Muscle of arm (tissue), 12 donors: ENCODE results near the gene MFNG. TPM values are rescaled to one million over a fixed set of nuclear protein-coding genes. Genes with fewer than 3 reads are reported as not detected.
A peak's percentile ranks its signal among the peaks of the same experiment; 100 is the strongest.

Source experiments
- DNase-seq: peaks from one replicate; pipeline ENCODE4 v3.0.0-alpha.2; 2013
- polyA plus RNA-seq, 12 donors: library from polyadenylated mRNA; unstranded; fragments of 120-200 nt; gene quantifications; one replicate each; pipeline ENCODE4 v1.2.1, GENCODE V29; 2013; ENCODE audit not compliant: insufficient read length in 12 of 12

MFNG gene
- polyA plus RNA-seq, 12 donors, result 4.5 to 9.9 (median 5.7) TPM; not detected in 2

DNA sequence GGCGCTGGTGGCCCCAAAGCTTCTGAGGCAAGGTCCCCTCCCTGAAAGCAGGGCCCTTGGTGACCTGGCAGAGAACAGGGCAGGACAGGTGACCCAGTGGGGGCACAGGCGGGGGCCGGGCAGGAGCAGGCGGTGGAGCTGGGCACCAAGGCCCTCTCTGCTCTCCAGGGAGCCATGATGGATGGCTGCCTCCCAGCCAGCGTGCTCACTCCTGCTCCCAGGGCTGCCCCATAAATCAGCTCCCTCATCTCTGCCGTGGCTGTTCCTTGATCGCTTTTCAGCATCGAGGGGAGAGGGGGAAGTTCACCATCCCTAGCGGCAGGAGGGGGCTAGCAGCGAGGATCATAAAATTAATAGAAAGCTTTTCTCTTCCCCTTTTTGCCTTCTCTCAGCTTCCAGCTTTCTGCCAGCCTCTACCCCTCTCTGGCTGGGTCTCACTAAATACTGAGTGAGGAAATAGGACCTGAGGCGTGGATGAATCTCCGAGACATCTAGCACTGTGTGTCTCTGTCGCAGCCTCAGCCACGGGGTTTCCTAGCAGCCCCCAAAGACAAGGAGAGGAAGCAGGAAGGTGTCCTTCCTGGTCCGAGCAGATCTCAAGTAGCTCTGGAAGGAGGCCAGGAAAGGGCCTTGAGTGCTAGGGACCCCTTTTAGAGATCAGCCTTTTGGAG, 36.7 kb downstream of the MFNG start:
- DNase-seq, result no peak

DNA sequence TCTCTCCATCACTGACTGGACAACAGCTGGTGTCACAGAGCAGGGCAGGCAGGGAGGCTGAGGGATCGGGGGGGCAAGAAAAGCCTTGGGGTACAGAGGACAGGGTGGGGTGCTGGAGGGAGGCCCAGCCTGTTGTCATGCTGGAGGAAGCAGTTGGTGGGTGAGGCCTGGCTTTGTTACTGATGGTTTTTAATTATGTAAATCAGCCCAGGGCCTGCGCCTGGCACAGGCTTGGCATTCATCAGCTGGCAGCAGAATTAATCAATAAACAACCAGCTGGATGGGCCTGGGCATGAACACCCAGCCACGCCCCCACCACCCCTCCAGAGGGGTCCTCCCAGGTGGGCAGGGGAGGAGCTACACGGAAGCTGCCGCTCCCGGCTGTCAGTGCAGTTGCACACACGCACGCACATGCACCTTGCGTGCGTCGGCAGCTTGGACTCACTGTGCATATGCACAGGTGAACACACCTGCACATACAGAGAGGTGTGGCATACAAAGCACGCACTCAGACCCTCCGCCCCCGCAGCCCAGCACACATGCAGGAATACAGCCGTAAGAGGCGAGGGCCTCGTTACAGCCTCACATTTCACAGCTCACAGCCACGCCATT, 37.6 kb downstream of the MFNG start:
- DNase-seq, result no peak

DNA sequence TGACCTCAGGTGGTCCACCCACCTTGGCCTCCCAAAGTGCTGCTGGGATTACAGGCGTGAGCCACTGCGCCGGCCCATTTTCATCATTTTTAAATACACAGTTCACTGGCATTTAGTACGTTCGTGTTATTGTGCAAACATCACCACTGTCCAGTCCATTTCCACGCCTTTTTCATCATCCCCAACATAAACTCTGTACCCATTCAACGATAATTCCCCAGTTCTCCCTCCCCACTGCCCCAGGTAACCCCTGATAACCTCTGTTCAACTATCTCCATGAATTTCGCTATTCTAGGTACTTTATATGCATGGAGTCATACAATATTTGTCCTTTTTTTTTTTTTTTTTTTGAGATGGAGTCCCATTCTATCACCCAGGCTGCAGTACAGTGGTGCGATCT, 40.7 kb downstream of the MFNG start:
- no peak for DNase-seq

DNA sequence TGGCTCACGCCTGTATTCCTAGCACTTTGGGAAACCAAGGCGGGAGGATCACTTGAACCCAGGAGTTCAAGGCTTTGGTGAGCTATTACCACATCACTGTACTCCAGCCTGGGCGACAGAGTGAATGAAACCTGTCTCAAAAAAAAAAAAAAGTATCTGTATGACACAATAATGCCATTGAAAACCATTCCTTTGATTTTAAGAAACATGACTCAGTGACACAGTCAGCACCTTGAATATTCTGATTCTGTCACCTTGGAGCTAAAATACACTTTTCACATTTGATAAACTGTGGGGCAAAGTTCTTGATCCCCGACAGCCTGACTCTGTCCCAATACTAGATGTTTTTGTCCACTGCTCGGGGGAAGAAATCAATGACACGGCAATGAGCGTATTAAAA, 42.2 kb downstream of the MFNG start:
- no peak for DNase-seq

DNA sequence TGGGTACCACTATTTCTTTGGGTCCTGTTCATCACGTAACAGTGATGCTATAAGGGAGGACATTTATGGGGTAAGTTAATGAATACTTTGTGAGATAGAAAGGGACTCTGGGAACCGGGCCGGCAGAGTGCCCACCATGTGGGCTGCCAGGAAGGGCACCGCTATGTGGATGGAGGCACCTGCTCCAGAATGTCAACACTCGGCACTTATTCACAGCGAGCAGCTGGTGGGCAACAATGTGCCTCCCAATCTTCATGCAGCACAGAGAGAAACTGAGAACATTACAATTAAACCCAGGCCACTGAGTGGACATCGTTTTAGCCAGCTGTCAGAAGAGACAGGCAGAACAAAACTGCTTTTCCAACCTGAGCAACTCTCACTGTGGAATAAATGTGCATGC, 43.1 kb downstream of the MFNG start:
- no peak for DNase-seq

DNA sequence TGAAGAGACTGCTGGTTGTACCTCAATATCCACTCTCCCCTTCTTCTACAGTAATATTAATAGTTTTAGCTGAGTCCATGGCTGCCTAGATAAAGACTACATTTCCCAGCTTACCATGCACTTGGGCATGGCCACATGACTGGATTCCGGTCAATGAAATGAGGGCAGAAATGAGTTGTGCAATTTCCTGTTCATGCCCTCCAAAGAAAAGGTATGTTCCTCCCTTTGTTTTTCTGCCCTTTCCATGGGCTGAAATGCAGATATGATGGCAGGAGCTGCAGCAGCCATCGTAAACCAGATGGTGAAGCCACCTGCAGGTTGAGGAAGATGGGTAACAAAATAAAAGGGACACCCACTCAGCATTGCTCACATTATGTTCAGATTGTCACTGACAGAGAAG, 43.6 kb downstream of the MFNG start:
- no peak for DNase-seq

DNA sequence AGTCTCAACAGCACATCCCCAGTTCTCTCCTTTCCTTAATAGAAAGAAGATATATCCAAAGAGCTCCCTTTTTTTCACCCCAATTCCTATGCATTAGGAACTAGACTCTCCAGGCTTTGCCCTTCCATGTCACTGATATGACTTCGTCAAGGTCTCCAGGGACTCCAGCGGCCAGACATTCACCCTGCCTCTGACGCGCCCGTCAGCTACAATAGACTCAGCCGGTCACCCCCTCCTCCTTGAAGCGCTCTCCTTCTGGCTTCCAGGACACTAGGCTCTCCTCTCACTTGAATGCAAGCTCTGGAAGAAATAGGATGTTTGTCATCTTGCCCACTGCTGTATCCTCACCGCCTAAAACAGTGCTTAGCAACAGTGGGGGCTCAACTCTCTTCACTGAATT, 44.0 kb downstream of the MFNG start:
- DNase-seq, result no peak

DNA sequence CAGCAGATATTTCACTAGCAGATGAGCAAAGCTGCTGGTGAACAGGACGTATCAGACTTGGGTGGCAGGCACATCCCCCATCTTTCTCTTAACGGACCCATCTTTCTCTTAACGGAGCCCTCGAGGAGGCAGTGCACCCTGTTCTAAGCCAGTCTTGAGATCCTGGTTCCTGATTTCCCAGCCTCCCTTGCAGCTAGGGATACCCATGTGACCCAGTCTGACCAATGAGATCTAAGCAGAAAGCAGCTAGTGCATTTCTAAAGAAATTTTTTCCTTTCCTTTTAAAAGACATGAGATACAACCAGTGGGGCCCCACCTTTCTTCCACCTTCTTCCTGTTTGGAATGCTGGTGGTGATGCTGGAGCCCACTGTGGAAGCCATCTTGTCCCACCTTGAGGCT, 45.3 kb downstream of the MFNG start:
- DNase-seq, result no peak

DNA sequence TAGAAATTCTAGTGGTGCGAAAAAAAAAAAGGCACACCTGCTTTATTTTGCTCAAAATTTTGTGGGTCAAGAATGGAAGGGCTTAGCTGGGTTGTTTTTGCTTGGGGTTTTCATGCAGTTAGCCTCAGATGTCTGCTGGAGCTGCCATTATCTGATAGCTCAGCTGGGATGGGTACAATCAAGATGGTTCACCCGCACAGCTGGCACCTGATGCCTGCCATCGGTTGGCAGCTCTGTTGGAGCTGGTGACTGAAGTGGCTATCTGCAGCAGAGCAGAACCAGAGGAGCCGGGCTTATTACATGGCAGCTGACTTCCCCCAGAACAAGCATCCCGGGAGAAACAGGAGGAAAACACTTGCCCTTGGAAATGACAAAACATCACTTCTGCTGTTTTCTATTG, 46.8 kb downstream of the MFNG start:
- DNase-seq, result no peak

DNA sequence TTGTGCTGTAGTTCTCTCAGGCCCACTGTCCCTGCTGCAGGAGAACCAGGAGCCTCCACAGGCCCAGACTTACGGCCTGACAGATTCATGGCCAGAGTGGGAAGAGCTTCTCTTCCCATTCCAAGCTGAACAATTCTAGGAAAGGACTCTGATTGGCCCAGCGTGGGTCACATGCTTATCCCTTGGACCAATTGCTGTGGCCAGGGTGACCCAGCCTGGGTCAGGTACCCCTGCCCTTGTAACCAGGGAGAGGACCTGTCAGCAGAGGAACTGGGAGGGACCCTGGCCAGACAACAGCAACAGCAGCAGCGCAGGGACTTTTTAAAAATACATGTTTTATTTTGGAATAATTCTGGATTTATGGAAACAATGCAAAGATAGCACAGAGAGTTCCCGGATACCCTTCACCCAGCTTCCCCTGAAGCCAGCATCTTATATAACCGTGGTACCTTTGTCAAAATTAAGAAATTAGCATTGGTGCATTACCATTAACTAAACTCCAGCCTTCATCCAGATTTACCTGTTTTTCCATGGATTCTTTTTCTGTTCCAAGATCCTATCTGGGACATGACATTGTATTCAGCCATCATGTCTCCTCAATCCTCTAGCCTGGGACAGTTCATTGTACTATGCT, 50.1 kb downstream of the MFNG start:
- no peak for DNase-seq

DNA sequence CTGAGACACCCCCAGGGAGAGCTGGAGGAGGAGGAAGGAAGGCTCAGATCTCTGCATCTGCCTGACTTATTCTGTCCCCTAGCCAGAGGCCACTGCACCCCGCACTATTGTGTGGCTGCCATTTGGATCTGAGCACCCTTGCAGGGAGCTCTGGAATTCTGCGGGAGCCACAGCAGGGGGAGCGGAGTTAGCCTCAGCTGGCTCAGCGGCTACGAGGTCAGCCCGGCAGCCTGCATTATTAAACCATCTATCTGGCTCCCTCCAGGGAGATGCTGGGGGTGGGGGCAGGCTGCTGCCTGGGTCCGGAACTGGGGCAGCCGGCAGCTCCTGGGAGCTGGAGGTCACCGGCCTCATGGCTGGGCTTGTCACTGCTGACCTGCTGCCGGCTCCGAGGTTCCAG, 52.4 kb downstream of the MFNG start:
- DNase-seq, result no peak

DNA sequence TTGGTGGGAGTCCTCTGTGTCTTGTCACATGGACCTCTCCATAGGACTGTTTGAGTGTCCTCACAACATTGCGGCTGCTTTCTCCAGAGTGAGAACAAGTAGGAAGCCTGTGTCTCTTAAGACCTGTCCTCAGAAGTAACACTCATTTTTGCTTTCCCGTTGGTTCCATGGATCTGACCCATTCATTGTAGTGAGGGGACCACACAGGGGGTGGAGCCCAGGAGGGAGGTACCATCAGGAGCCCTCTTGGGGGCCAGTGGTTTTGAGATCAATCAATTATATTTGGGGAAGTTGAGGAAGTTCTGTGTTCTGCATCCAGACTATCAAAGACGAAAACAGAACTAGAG, 53.5 kb downstream of the MFNG start:
- no peak for DNase-seq

DNA sequence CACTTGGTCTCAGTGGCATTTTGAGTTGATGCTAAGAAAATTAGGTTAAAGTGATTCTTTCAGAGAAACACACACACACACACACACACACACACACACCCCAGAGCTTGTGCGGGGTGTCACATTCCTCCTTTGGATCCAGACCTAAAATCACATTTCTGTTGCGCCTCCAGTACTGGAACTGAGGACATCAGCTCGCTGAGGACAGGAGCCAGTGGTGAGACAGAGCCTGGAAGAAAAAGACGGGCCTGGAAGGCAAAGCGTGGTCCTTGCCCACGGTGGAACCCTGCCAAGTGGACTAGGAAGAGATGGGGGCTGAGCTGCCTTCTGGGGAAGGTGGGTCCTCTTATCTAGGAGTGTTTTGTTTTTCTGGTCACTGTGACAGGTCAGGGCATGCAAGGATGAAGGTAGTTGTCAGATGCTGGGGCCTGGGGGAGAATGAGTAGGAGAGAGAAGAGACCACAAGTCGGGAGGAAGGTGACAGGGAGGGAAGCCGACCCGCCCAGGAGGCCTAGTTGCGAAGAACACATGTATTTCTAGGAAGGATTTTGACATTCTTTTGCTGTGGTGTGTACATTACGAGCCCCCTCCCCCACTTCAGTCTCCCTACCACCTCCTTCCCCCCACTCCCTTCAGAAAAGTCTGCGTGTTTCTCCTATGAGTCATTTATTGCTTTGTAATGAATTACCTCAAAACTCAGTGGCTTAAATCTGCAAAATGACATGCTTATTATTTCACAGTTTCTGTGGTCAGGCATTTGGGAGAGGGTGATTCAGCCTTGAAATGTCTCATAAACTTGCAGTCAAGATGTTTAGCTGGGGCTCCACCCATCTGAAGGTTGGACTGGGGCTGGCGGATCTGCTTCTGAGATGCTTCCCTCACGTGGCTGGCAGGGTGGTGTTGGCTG, 54.1 kb downstream of the MFNG start:
- no peak for DNase-seq

DNA sequence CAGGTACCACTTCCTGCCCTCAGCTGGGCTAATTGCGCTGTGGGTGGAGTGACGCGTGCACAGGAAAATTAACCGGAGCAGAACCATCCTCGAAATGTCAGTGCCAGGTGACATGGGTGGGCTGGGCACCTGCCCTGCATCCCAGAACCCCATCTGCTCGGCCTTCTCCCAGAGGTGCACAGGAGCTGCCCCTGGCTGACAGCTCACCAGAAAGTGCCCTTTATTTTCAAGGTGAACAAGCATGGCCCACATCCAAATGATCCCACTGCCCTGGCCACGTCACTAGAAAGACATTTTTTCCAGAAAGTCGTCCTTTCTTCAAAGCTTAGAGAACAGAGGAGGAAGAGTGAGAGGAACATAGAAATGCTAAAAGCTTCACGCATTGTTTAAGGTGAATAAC, 54.8 kb downstream of the MFNG start:
- no peak for DNase-seq

DNA sequence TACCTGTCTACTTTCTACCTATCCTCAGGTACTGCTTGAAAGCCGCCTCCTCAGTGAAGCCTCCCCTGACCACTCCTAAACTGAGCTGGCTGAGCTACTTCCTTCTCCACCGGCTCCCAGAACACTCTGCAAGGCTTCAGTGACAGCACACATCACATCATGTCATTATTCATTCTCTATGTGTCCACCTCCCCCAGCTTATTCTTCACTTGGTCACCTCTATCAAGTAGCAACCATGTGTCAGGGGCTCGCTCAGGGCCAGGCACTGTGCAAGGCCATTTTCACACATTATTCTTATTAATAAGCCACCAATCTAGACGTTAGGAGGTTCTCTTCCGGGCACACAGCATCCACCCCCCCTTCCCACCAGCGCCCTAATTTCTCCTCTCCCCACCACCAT, 55.2 kb downstream of the MFNG start:
- no peak for DNase-seq

DNA sequence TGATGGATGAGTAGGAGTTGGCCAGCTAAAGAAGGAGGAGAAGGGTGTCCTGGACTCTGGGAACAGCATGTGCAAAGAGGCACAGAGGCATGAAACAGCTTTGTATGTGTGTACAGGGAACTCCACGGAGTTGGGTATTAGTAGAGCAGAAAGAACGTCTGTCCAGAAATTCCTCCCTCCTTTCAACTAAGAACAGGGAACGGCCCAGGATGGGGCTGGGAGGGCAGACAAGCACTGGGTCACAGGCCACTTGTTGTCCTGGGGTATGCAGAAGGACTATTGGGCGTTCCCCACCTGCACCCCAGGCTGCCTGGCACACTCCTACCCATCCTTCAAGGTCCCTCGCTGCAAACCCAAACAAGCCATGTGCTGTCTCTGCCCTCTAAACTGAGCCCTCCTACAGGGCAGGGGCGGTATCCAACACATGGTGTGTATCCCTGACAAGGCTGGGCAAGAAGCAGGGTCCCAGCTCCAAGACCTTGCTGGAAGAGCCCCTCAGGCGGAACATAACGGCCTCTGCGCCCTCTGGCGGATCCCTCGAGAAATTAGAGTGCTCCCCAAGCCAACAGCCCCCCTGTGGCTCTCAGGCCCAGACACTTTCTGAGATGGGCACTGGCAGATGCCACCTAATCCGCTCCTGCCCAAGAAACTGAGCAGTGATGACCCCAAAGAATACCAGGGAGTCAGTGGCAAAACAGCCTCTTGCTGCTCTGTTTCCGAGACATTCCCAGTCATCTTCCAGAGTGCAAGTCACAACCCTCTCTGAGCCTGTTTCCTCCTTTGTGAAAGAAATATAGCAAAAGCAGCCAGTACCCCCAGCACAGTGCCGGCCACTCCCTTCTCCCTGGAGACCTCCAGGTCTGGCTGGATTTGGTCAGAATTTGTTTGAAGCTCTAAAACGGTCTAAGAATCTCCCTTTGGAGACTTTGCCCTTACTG, 57.3 kb downstream of the MFNG start:
- peak; percentile 58 for DNase-seq

DNA sequence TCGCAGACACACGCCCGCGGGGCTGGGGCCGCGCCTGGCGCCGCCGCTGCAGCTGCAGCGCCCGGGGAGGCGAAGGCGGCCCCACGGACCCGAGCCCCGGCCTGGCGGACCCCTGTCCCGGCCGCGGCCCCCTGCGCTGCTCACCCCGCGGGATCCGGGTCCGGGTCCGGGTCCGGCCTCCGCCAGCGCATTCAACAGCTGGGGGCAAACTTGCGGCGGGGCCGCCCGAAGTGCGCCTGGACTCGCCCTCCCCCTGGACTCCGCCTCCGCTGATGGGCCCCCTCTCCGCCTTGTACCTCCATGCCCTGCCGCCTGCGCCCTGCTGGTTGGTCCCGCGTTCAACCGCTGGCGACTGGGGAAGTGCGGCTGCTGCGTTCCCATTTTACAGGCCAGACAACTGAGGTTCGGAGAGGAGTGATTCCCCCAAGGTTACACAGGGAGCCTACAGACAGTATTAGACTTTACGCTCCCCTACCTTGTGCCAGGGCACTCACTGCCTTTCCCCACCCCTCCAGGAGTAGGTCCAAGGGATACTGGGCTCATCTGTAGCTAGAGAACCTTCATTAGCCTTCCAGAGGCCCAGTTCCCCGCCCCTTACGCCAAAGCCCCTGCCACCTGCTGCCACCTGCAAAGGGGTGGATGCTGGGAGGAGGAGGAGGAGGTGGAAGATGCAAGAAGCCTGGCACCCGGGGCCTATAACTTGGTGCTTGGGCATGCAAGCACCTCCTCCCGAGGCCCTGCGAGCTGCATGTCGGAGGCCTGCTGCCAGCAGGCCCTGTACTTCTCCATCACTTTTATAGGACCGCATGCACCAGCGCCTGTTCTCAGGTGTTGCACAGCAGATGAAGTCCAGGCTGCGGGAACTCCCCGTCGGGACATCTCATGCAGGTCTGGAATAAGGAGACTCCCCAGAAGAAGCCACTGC, 58.2 kb downstream of the MFNG start:
- no peak for DNase-seq

DNA sequence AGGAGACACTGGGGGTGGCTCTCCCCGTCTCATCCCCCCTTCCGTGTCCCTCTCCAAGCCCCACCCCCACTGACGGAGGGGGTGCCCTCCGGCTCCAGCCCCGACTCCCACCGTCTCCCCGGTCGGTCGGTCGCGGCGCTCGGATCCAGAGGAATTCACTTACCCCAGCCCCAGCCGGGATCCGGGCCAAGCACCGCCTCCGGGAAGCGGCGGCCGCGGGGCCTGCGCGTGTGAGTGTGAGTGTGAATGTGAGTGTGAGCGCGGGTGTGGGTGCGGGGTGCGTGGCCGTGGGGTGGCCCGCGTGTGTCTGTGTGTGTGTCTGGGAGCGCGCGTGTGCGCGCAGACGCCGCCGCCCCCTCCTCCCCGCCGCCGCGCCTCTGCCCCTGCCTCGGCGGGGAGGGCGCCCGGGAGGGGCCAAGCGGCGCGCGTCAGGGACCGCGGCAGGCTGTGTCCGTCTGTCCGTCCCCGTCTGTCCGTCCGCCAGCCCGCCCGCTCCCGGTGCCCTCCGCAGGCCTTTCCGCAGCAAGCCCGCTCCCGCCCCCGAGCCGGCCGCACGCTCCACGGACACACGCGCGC, 59.0 kb downstream of the MFNG start, which contains the start of gene ELFN2:
ELFN2 (minus strand) TSS at position 345 of the 576 bp plus-strand sequence. CDS start 51,945 bp downstream, outside the sequence.
- DNase-seq, result no peak

DNA sequence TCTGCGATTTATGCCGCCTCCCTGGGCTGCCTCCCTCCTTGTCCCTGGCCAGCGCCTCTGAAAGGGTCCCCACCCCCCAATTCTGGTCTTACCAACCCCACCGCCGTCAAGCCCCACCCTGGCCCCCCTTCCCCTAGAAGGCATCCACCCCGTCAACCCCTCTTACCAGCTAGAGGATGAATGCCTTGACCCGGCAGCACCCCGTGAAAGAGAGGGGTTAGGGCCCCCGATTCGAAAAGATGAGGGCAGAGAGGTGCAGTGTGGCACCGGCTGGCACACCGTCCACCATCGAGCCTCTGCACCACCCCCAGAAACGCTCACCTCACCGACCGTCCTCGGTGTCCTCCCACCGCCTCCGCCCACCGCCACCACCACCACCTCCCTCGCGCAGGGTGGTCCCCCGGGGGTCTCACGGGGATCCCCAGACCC, 59.5 kb downstream of the MFNG start:
- DNase-seq, result no peak
